NOMO-1 (cell line): ENCODE results near the gene KIF12.

Experiments used
- DNase-seq, 2 experiments: peaks; one replicate each; lab custom pipeline; 2025; ENCODE audit not compliant: unreplicated experiment in 2 of 2; lab: John Stamatoyannopoulos, UW

The KIF12 gene

DNA sequence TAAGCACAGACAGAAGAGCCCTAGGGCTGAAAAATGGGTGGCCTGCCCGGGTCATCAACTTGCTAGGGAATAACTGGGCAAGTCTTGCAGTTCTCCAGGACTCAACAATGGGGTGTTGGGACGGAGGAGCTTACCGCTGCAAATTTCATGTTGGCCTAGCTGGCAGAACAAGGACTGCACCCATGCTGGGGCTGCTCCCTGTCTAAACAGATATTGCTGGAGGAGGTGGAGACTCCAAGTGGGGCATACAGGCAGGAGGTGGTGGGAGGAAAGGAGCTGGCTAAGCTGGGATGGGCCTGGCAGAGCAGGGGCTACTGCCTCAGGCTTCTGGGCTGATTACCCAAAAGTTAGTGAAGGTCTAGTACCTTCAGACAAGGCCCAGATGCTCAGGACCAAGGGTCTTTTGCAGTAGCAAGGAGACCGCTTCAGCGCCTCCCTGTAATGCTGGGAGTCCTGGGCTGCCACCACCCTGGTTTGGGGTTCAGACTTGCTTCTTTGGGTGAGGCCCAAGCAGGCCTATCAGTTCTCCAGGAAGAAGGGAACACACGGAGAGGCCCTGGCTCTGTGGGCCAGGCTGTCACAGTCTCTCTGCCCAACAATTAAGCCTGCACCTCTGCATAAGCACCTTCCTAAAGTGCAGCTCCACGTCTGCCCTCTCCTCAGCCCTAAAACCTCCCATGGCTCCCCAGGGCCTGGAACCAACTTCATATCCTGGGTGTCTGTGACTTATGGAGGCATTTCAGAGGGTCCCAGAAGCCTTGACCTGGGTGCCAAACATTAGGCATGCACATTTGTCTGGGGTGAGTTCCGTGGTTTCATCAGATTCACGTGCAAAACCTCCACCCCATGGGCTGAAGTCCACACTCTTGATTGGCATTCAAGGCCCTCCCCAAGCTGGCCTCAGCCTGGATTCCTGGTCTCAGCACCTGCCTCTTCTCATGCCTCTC is 24.2 kb upstream of the KIF12 start:
- DNase-seq: no peak

DNA sequence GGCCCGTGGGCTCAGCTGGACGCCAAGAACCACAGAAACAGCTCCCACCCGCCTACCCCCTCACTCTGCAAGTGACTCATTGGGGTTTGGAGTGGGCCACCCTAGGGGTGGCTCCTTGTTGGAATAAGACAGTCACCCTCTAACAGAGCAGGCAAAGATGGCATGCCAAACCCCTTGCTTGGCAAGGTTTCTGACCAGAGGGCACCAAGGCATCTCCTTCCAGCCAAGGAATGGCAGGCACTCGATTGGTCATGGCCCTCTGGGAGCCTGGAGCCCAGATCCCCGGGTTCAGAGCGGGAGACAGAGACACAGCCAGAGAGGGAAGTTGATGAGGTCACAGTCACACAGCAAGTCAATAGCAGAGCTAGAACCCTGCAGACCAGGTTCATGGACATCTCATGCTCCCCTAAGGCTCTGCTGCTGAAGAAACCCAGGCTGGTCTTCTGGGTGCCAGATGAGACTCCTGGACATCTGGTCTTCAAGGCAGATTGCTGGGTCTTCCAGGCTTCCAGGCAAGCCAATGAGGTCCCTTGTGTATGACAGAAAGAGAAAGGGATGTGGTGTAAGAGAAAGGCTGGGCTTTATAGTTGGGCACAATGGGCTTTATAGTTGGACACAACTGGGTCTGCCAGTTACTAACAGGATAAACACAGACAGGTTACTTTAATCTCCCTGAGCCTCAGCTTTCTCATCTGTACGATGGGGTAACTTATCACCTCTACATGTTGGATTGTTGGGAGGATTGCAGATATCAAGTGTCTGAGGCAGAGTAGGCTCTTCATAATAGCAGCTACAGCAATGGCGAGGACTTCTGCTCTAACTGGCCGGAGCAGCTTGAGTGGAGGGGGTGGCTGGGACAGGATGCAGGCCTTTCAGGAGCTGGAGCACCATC is 23.3 kb upstream of the KIF12 start:
- DNase-seq: no peak

DNA sequence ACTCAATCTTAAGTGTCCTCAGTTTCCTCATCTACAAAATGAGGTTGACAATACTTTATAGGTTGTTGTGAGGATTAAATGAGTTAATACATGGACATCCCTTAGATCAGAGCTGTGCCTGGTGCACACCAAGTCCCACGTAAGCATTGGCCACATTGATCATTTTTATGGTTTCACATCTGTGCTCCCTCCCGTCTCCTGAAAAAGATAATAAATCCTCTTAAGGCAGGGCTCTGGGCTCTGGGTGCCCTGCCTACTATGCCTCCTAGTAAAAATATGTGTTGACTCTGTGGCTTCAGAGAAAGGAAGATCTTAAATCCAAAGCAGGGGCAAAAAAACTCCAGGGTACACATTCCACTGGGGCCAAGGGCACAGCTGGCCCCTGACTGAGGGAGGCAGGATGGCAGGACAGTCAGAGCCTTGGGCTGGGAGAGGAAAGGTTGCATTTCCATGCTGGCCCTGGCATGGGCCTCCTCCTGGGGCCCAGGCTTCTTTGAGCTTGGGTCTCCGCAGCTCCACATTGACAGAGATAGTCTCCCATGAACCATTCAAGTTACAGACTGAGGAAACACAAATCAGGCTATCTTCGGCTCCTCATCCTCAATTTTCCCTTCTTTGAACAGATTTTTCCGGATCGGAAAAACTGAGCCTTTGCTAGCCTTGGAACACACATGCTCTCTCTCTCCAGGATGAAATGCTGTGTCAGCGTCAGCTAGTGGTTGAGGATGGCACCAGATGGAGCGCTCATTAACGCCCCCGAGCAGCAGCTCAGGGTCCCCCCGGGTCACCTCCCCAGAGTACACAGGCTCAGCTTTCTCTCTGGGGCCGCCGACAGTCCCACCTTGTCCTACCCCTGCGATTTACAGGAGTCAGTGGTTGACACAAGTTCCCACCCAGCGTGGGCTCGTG is 22.4 kb upstream of the KIF12 start:
- no peak for DNase-seq

DNA sequence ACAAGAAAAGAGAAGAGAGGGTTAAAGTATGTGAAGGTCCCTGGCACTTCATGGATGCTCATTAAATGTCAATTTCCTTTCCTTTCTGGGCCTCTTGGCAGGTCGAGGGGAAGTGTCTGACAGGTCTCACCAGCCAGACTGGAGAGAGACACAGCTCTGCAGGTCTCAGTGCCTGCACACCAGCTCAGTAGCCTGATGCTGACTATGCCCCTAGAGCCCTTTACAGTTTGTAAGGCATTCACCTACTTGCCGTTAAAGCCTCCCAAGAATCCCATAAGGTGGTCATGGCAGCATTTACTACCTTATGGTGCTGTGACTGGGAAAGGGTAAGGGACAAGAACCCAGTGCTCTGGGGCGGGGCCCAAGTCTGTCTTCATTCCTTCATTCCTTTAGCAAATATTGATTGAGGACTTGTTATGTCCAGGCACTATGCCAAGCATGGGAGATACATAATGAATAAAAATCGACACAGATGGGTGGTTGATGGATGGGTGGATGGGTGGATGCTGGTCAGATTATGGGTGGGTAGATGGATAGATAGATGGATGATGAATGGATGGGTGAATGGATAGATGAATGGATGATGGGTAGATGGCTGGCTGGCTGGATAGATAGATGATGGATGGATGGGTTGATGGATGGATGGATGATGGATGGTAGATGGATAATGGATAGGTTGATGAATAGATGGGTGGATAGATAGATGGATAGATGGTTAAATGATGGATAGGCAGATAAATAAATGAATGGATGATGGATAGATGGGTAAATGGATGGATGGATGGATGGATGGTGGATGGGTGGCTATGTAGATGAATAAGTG is 21.3 kb upstream of the KIF12 start:
- no peak for DNase-seq

DNA sequence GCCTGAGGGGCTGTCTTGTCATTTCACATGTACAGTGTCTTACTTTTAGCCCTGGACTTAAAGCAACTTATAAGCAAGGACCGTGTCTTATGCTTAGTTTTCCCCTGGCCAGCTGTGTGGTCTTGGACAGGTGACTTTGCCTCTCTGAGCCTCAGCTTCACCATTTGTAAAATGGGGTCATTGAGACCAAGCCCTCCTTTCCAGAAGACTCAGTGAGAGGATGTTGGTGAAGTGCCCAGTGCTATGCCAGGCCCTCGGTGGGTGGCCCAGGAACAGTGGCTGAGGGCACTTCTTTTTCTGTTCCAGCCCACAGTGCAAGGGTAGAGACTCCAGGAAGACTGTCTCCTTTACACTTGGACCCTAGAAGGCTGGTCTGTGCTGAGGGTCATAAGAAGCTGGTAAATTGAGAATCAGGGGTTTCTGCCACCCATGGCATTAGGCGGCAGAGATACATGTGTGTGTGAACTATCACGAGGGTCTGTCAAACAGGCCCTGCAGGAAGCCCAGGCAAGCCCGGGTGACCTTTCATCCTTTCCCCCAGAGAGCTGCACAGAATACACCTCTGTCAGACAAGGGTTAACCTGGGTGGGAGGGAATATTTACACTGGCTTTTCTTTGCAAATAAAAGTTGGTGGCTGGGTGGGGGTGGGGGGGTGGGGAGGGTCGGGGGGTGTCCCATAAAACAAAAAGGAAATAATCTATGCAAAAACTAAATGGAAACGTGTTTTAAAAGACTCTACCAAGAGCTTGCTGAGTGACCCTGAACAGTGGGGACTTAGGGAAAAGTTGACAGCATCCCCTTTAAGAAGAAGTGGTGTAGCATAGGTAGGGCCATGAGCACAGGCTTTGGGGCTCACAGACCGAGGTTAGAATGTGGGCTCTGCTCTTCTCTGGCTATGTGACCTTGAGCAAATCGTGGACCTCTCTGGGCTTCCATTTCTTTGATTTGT is 20.4 kb upstream of the KIF12 start:
- no peak for DNase-seq

DNA sequence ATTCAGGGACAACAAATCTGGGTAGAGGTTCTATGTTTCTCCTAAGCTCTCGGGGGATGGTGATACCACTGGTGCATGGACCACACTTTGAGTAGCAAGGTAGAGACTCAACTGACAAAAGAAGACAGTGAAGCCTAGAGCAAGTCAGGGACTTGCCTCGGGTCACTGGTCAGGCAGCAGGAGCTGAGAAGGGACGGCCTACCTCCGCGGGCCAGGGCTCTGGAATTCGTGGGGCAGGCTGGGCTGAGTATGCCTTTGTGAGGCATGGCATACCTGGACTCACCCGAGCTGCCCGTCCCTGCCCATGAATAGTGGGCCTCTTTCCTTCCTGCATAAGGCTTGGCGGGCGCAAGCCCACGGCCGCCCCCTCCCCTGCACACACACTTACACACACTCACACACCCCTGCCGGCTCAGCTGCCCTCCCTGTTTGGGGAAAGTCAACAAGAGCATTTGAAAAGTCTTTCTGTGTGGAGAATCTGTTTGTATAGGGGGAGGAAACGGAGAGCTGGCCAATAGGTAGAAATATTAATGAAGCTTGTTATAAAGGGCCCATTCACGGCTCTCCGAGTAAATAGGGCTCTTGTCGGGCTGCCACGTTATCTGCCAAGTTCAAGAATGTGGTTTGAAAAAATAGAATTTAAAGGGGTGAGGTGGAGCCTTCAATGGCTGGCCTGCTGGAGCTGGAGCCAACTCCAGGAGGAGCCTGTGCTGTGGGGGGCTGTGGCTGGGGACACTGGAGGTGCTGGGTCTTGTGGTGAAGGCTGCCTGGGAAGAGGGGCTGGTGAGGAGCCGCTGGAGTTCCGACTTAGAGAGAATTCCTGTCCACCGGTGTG is 19.1 kb upstream of the KIF12 start:
- DNase-seq: no peak

DNA sequence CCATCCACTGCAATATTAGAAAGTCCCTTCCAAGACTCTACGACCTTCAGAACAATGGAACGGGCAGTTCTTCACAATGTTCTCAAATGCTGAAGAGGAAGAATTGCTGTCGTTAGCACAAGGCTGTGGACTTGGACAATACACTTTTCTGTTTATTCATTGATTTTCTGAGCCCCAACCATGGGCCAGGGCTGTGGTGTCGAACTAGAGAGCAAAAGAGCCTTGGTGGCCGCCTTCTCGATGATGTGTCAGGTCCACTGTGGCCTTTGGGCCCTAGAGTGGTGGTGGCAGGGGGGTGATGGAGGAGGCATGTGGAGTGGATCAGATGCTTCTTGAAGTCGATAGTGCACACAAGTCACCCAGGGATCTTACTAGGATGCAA is 18.5 kb upstream of the KIF12 start:
- DNase-seq: no peak

DNA sequence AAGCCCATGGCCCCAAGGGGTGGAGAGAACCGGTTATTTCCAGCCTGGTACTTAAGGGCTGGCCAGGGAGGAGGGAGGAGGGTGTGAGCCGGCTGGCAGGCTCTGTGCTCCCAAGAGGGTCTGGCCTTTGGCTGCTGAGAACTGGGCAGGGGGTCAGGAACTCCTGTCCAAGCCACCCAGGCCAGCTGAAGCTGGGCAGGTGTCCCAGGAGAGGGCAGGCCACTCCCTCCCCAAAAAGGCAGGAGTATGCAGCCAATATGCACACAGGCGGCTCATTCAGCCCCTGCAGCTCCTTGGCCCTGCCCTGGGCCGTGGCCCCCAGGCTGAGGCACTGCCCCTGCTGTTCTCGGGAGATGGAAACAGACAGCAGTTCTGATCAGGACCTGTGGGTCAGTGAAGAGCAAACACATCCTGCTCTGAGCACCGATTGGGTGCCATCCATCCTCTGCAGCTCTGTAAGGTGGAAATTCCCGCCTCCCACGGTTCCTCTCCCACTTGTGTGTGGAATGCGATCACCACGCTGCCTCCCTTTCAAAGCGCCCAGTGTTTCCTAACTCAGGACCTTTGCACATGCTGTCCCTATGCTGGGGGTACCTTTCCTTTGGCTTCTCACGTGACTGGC is 17.1 kb upstream of the KIF12 start:
- DNase-seq: no peak

DNA sequence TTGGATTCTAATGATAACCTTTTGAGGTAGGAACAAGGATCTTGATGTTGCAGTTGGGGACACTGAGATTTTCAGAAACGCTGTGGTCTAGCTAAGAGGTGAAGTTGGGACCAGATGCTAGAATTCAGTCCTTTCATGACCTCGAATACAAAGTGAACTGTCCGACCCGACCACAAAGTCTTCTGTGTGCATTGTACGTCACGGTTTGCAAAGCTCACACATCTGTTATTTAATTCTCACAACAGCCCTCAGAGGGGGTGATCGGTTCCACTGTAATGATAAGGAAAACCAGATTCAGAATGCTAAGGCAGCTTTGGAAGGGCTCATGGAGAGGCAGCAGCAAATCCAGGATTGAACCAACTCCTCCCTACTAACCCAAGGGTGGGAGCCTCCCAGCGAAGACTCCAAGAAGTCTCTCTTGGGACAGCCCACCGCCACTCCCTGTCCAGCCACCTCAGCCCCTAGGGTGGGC is 16.6 kb upstream of the KIF12 start:
- no peak for DNase-seq

DNA sequence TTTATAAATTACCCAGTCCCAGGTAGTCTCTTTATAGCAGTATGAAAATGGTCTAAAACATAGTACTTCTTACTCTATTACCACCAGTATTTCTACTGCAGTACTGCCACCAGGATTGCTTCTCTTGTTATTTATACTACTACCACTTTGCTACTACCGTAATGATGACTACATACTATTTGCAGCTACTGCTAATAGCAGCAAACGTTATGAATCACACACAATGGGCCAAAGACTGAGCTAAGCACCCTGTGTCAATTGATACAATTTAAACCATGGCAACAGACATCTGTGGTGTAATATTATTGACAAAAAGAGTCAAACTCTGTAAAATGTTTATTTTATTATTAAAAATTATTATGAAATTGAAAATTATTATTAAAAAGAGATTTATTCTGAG is 15.3 kb upstream of the KIF12 start:
- no peak for DNase-seq

DNA sequence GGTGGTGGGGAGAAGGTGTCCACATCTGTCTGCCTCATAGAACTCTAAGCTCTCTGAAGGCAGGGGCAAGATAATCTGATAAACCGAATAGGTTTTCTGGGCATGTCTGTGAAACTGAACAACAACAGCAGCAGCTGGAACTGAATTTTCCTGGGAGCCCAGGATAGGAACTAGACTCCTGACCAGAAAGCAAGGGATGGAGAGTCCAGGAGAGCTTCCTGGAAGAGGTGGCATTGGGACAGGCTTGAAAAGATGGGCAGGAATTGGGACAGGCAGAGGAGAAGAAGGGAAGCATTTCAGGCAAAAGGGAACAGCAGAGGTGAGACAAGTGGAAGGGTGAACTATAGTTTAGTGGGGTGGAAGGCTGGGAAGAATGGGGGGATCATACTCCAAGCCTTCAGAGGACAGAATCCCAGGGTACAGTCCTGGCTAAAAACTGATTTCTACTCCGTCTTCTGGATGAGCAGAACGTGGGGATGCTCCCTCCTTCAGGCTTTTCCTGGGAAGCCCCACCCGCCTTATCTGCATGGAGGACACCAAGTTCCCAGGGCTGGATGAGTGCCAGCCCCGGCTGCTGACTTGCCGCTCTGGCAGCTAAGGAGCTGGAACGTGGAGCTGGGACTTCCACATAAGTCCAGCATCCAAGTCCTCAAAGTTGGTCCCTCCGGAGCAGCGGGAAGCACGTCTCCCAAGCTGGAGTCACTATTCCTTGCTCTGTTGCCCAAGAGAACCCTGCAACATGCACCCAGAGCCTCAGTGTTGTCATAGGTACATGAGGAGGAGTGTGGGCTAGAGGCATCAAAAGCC is 13.9 kb upstream of the KIF12 start:
- DNase-seq: no peak

DNA sequence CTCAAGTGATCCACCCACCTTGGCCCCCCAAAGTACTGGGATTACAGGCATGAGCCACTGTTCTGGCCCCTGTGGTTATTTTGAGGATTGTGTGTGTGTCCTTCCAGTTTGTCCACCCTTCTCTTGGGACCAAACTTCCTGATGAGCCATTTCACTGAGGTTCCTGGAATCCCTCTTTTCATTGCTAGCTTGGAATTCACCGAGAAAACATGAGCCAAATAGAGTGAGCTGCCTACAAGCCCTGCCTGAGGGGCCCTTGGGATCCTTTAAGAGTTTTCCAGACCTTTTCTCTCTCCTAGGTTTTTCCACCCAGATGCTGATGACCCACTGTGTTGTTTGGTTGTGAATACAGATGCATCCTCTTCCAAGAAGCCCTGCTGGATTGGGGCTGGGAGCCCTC is 13.2 kb upstream of the KIF12 start:
- DNase-seq: no peak

DNA sequence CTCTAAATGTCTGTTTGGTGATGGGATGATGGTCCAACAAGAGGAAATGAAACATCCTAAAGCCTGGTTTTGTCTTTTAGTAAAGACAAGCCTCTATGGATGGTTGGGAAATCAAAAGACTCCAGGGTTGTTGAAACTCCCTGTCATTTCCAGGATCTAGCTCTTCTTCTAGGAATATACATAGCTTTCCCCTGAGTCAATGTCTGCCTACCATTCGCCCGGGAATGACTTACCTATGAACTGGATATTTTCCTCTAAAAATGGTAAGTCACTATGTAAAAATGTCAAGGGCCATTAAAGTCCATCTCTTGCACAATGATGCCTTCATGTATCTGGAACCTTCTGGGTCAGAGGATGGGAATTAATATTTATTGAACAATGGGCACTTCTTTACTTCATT is 11.1 kb upstream of the KIF12 start:
- no peak for DNase-seq

DNA sequence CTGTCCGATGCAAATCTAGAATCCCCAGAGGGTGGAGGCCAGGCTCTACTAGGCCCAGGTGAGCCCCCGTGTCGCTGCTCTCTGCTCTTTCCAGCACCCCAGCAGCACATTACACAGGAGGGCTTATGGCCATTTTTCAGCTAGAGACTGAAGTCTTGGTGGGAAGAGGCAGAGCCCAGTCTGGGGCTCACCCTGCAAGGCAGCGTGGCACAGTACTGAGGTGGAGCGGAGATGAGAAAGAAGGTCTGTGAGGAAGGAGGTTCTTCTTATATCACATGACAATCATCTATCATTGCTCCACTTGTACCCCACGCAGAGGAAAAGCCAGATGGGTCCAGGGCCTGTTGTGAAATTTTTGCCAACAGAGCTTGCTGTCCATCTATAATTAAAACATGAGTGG is 10.0 kb upstream of the KIF12 start:
- no peak for DNase-seq

DNA sequence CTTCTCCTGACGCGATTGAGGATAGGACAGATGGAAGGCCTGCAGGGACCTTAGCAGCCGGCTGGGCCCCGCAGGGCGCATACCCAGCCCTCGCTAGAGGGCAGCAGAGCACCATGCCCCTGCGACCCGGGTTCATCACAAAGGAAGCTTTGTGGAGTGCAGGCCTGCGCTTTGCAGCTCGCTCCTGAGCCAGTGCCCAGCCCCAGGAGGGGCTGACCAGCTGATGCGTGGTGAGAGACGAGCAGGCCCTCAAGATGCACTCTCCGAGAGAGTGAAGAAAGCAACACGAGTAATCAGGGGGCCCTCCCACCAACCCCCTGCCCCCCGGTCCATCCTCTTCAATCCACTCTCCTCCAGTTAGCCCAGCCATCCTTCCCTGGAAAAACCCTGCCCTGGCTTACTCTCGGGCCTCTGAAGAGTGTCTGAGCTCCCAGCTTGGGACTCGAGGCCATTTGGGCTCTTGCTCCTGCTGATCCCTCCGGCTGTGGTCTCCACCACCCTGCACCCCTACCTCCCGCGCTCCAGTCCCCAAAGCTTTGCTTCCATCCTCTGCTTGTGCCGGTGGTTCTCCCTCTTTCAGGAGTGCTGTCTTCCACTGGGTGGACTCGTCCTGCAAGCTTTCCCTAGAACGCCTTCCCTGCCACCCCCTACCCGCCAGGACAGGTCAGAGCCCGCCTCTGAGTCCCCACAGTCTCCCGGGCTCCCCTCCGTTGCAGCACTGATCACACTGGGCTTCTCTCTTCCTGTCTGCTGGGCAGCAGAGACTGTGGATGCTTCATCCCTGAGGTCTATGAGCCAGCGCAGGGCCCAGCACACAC is 9.1 kb upstream of the KIF12 start:
- peak; percentile 35 to 53 for DNase-seq
